H1 (cell line): ENCODE measurements around the gene TUBA1A. TPM values are rescaled to one million over a fixed set of nuclear protein-coding genes. Genes with fewer than 3 reads are reported as not detected.

ENCODE experiments used
- BACH1 ChIP-seq: IDR thresholded peaks from 2 replicates; pipeline ENCODE4 v1.6.1; 2012; ENCODE audit warnings: low read length, improper control_type of control experiment
- BCL11A ChIP-seq, 2 experiments: IDR thresholded peaks; one replicate each; pipeline ENCODE4 v1.6.1; 2011; ENCODE audit warnings: low read depth in 2 of 2, low read length in 2 of 2, mild to moderate bottlenecking in 2 of 2
- BRCA1 ChIP-seq: IDR thresholded peaks from 2 replicates; pipeline ENCODE4 v1.6.1; 2012; ENCODE audit warnings: low read depth, low read length, improper control_type of control experiment
- CBX8 ChIP-seq: fragments of 300-800, 300-1000 bp; sonication (generic); IDR thresholded peaks from 2 replicates; pipeline ENCODE4 v1.7.1; 2016; ENCODE audit warnings: low read depth, low read length, borderline replicate concordance
- CHD2 ChIP-seq: IDR thresholded peaks from 2 replicates; pipeline ENCODE4 v1.6.1; 2012; ENCODE audit warnings: low read length, improper control_type of control experiment
- CTBP2 ChIP-seq: IDR thresholded peaks from 2 replicates; pipeline ENCODE4 v1.7.0; 2011; ENCODE audit warnings: borderline replicate concordance, mild to moderate bottlenecking, moderate library complexity, mixed read lengths, low read length; ENCODE audit not compliant: insufficient read depth, insufficient read length
- EGR1 ChIP-seq: IDR thresholded peaks from 2 replicates; pipeline ENCODE4 v1.6.1; 2011; ENCODE audit warnings: low read depth, low read length, borderline replicate concordance
- EP300 ChIP-seq, 2 experiments: IDR thresholded peaks; 1 replicate in 1 of 2; 2 replicates in 1 of 2; pipeline ENCODE4 v1.6.1; 2011 to 2012; ENCODE audit warnings: low read depth in 2 of 2, low read length in 2 of 2, mild to moderate bottlenecking in 2 of 2, borderline replicate concordance in 1 of 2, inconsistent platforms in 1 of 2, moderate library complexity in 1 of 2
- HDAC2 ChIP-seq, 2 experiments: fragments of 300-600 bp in 1 of 2; sonication (generic) in 1 of 2; IDR thresholded peaks; 2 replicates each; pipeline ENCODE4 v1.6.1; 2011 to 2012; ENCODE audit warnings: low read depth in 2 of 2, low read length in 2 of 2, mild to moderate bottlenecking in 2 of 2, moderate library complexity in 2 of 2, borderline replicate concordance in 1 of 2, inconsistent platforms in 1 of 2
- HDAC6 ChIP-seq: IDR thresholded peaks from one replicate; pipeline ENCODE4 v1.7.1; 2012; ENCODE audit warnings: low read depth, mild to moderate bottlenecking, inconsistent platforms, low read length, moderate library complexity
- JUND ChIP-seq: IDR thresholded peaks from 2 replicates; pipeline ENCODE4 v1.6.1; 2011; ENCODE audit warnings: mild to moderate bottlenecking, improper control_type of control experiment, low read length
- KDM4A ChIP-seq: IDR thresholded peaks from one replicate; pipeline ENCODE4 v1.7.1; 2012; ENCODE audit warnings: low read depth, mild to moderate bottlenecking, moderate library complexity, low read length, inconsistent platforms; ENCODE audit not compliant: severe bottlenecking
- MAFK ChIP-seq: IDR thresholded peaks from 2 replicates; pipeline ENCODE4 v1.6.1; 2012; ENCODE audit warnings: low read depth, mild to moderate bottlenecking, improper control_type of control experiment, low read length
- POLR2AphosphoS5 ChIP-seq: IDR thresholded peaks from 2 replicates; pipeline ENCODE4 v1.6.1; 2011; ENCODE audit warnings: low read depth, low read length
- POU5F1 ChIP-seq: IDR thresholded peaks from 2 replicates; pipeline ENCODE4 v1.6.1; 2011; ENCODE audit warnings: low read depth, mild to moderate bottlenecking, low read length, moderate library complexity
- SIX5 ChIP-seq: IDR thresholded peaks from 2 replicates; pipeline ENCODE4 v1.6.1; 2011; ENCODE audit warnings: mild to moderate bottlenecking, low read depth, low read length
- SP1 ChIP-seq: IDR thresholded peaks from 2 replicates; pipeline ENCODE4 v1.6.1; 2011; ENCODE audit warnings: low read depth, low read length
- SP2 ChIP-seq: IDR thresholded peaks from 2 replicates; pipeline ENCODE4 v1.6.1; 2012; ENCODE audit warnings: mild to moderate bottlenecking, low read length, inconsistent platforms
- SP4 ChIP-seq: IDR thresholded peaks from 2 replicates; pipeline ENCODE4 v1.6.1; 2012; ENCODE audit warnings: low read length, inconsistent platforms
- TBP ChIP-seq: IDR thresholded peaks from 2 replicates; pipeline ENCODE4 v1.6.1; 2011; ENCODE audit warnings: low read depth, low read length, improper control_type of control experiment
- TCF12 ChIP-seq: IDR thresholded peaks from 2 replicates; pipeline ENCODE4 v1.6.1; 2011; ENCODE audit warnings: low read depth, mild to moderate bottlenecking, low read length
- polyA plus RNA-seq, 7 experiments: library from polyadenylated mRNA; depleted of rRNA in 3 of 7; stranded (reverse) in 5 of 7; unstranded in 2 of 7; fragments of >200 nt in 5 of 7; fragments of 200-250 nt in 2 of 7; gene quantifications; 1 replicate in 5 of 7; 2 replicates in 1 of 7; 4 replicates in 1 of 7; pipeline versions ENCODE4 v1.2.1 to v1.2.3, GENCODE V29; 2011 to 2013; ENCODE audit warnings: missing spikeins in 2 of 7, mixed read lengths in 2 of 7
- total RNA-seq: library from RNA; stranded (reverse); fragmentation: NEBNext Ultra II Directional; extraction: Animal tissue kit (Norgen Biotek cat#: 25700); gene quantifications from 2 replicates; pipeline ENCODE4 v1.2.1, GENCODE V29; 2021

TUBA1A gene
- total and polyA plus RNA-seq, 2 of the 8 experiments (the other 6 are each of a cell fraction or from before 2014, with no cell fraction given): 283 to 1,018 TPM

- TF ChIP-seq EGR1 (no peak), CBX8 (no peak), SP2 (no peak), CTBP2 (peak; percentile 74), BRCA1 (no peak), SP1 (peak; percentile 56; the same call in 1 of the 2 replicates), POU5F1 (no peak), KDM4A (no peak), JUND (peak; percentile 90), SP4 (no peak), BACH1 (no peak), BCL11A (IDR thresholded peaks at IDR 0.05; ENCODE audit: low read depth in 2 of 2, low read length in 2 of 2) (no peak), CHD2 (no peak), EP300 (IDR thresholded peaks at IDR 0.05; ENCODE audit: borderline replicate concordance in 1 of 2, low read depth in 2 of 2, low read length in 2 of 2) (no peak), TBP (peak; percentile 94), HDAC6 (no peak), TCF12 (no peak), SIX5 (no peak), HDAC2 (IDR thresholded peaks at IDR 0.05; ENCODE audit: borderline replicate concordance in 1 of 2, low read depth in 2 of 2, low read length in 2 of 2) (peak in 1 of 2 experiments; percentile 64; a peak in 2 of 4 replicates), MAFK (no peak), POLR2AphosphoS5 (peak; percentile 98)
Observed at GRCh38 chr12:49188916-49189367, at the start of gene TUBA1A (continued).
